GM18520 (cell line): Measurements from ENCODE around the gene FSIP1.

Experiments
- ATAC-seq: cut with Tn5 transposase; IDR thresholded peaks from one replicate; pipeline ENCODE4 v1.9.1; 2021; ENCODE audit not compliant: unreplicated experiment

FSIP1 gene

GRCh38 chr15:39721893-39722292 lies 60.7 kb downstream of the FSIP1 start:
- no peak for ATAC-seq

GRCh38 chr15:39720621-39721611 lies 61.7 kb downstream of the FSIP1 start:
- ATAC-seq = no peak

- no peak for ATAC-seq
Measured at GRCh38 chr15:39720081-39720480, 62.6 kb downstream of the FSIP1 start.

- no peak for ATAC-seq
Measured at GRCh38 chr15:39719109-39719508, 63.5 kb downstream of the FSIP1 start.

GRCh38 chr15:39717134-39717533 lies 65.5 kb downstream of the FSIP1 start:
- no peak for ATAC-seq

- ATAC-seq = no peak
Measured at GRCh38 chr15:39714251-39714650, 68.4 kb downstream of the FSIP1 start.

- ATAC-seq = no peak
Measured at GRCh38 chr15:39713846-39714245, 68.8 kb downstream of the FSIP1 start.

GRCh38 chr15:39710681-39711080 lies 72.0 kb downstream of the FSIP1 start:
- ATAC-seq = no peak

GRCh38 chr15:39709941-39710340 lies 72.7 kb downstream of the FSIP1 start:
- no peak for ATAC-seq

GRCh38 chr15:39706206-39706605 lies 76.4 kb downstream of the FSIP1 start:
- no peak for ATAC-seq

GRCh38 chr15:39704689-39705088 lies 78.0 kb downstream of the FSIP1 start:
- no peak for ATAC-seq

GRCh38 chr15:39704235-39704634 lies 78.4 kb downstream of the FSIP1 start:
- ATAC-seq = no peak

GRCh38 chr15:39701988-39702387 lies 80.7 kb downstream of the FSIP1 start:
- no peak for ATAC-seq

- ATAC-seq = no peak
Measured at GRCh38 chr15:39700375-39700700, 82.3 kb downstream of the FSIP1 start.

GRCh38 chr15:39699516-39700374 lies 82.9 kb downstream of the FSIP1 start:
- ATAC-seq = no peak

- no peak for ATAC-seq
Measured at GRCh38 chr15:39698444-39699390, 83.9 kb downstream of the FSIP1 start.

- ATAC-seq = no peak
Measured at GRCh38 chr15:39697509-39697908, 85.1 kb downstream of the FSIP1 start.

- ATAC-seq = no peak
Measured at GRCh38 chr15:39695793-39696192, 86.8 kb downstream of the FSIP1 start.

- no peak for ATAC-seq
Measured at GRCh38 chr15:39692356-39693327, 90.0 kb downstream of the FSIP1 start.
